Measurements from ENCODE around the gene OXSM.

Gene OXSM

DNA sequence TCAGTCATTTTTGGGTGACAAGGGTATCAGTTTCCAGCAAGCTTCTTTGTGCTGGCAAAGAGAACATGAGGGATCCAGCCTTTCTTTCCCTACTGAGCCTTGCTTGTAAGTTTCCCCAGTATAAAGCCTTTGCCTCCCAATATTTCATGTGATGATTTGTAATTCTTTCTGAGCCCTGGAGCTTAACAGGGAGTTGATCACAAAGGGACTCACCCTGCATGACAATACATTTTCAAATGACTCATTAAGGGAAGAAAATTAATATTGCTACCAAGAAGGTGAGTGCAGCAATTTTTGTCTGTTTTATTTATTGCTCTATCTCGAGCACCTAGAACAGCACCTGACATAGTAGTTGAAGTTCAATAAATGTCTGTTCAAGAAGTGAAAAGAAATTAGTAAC is 27.7 kb downstream of the OXSM start:
- no peaks in the 10 kb centered on the region for H3K36me3 ChIP-seq (ENCODE audit: low read length)
- H3K27ac ChIP-seq (ENCODE audit: low read depth, low read length): no peak overlapping the region
- H3F3A ChIP-seq (ENCODE audit: insufficient read depth): no peaks in the 10 kb centered on the region
- no peak for TF ChIP-seq EZH2phosphoT487 (conservative IDR thresholded peaks at IDR 0.05; ENCODE audit: low read length)
- TF ChIP-seq CTCF (IDR thresholded peaks at IDR 0.05; ENCODE audit: insufficient read depth, low read length, poor library complexity, severe bottlenecking): no peak
- H3K79me2 ChIP-seq (ENCODE audit: insufficient read depth, low read length): no peaks in the 10 kb centered on the region
- H3K9ac ChIP-seq (ENCODE audit: low read length): no peak overlapping the region
- H3K4me2 ChIP-seq (ENCODE audit: low read depth, low read length, poor library complexity, severe bottlenecking): no peak overlapping the region
- H4K20me1 ChIP-seq (ENCODE audit: low read depth, low read length): no peaks in the 10 kb centered on the region
- H2AFZ ChIP-seq (ENCODE audit: low read depth, low read length, severe bottlenecking): no peak overlapping the region
- no peaks in the 10 kb centered on the region for H3K9me3 ChIP-seq (ENCODE audit: insufficient read depth, low read length)
- no peaks in the 10 kb centered on the region; the same call in 1 of the 2 replicates for H3K27me3 ChIP-seq (ENCODE audit: low read length)
- no peaks in the 10 kb centered on the region for H3K9me2 ChIP-seq (replicated peaks; ENCODE audit: insufficient read depth, low read length)
- H3K4me3 ChIP-seq (ENCODE audit: insufficient read depth, low read length, poor library complexity, severe bottlenecking): no peak overlapping the region

- no peak overlapping the region for H3K4me2 ChIP-seq (ENCODE audit: low read depth, low read length, poor library complexity, severe bottlenecking)
- no peak overlapping the region for H3K27ac ChIP-seq (ENCODE audit: low read depth, low read length)
- no peak overlapping the region for H3K9ac ChIP-seq (ENCODE audit: low read length)
- H3K79me2 ChIP-seq (ENCODE audit: insufficient read depth, low read length): no peaks in the 10 kb centered on the region
- H3K9me2 ChIP-seq (replicated peaks; ENCODE audit: insufficient read depth, low read length): no peaks in the 10 kb centered on the region
- TF ChIP-seq EZH2phosphoT487 (conservative IDR thresholded peaks at IDR 0.05; ENCODE audit: low read length) (no peak), CTCF (IDR thresholded peaks at IDR 0.05; ENCODE audit: insufficient read depth, low read length, poor library complexity, severe bottlenecking) (no peak)
- no peak overlapping the region for H2AFZ ChIP-seq (ENCODE audit: low read depth, low read length, severe bottlenecking)
- no peak overlapping the region for H3K4me3 ChIP-seq (ENCODE audit: insufficient read depth, low read length, poor library complexity, severe bottlenecking)
- no peaks in the 10 kb centered on the region for H3F3A ChIP-seq (ENCODE audit: insufficient read depth)
- H4K20me1 ChIP-seq (ENCODE audit: low read depth, low read length): no peaks in the 10 kb centered on the region
- H3K36me3 ChIP-seq (ENCODE audit: low read length): no peaks in the 10 kb centered on the region
- no peaks in the 10 kb centered on the region; the same call in 1 of the 2 replicates for H3K27me3 ChIP-seq (ENCODE audit: low read length)
- no peaks in the 10 kb centered on the region for H3K9me3 ChIP-seq (ENCODE audit: insufficient read depth, low read length)
These were observed 28.4 kb downstream of the OXSM start for GRCh38 chr3:25818335-25818734.

DNA sequence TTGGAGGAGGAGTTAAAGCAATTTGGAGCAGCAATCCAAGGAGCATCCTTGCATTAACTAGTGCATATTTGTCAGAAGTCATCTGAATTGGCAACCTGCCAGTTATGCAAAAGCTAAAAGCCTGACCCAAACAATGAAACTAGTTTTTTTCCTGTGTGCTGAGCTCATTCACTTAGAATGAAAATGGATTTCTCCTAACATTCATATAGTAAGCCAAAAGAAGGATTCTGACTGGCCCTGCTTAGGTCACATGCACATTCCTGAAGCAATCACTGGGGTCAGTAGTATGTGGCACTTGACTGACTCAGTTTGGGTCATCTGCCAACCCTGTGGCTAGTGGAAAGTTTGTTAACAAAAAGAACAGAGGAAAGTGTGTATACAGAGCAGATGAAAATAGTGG is 30.5 kb downstream of the OXSM start:
- no peak for TF ChIP-seq CTCF (IDR thresholded peaks at IDR 0.05; ENCODE audit: insufficient read depth, low read length, poor library complexity, severe bottlenecking)
- no peak for TF ChIP-seq EZH2phosphoT487 (conservative IDR thresholded peaks at IDR 0.05; ENCODE audit: low read length)
- Histone ChIP-seq H3F3A (ENCODE audit: insufficient read depth) (no peaks in the 10 kb centered on the region), H3K27ac (ENCODE audit: low read depth, low read length) (no peak overlapping the region), H3K79me2 (ENCODE audit: insufficient read depth, low read length) (no peaks in the 10 kb centered on the region), H3K27me3 (ENCODE audit: low read length) (no peaks in the 10 kb centered on the region; the same call in 1 of the 2 replicates), H3K4me3 (ENCODE audit: insufficient read depth, low read length, poor library complexity, severe bottlenecking) (no peak overlapping the region), H2AFZ (ENCODE audit: low read depth, low read length, severe bottlenecking) (no peak overlapping the region), H3K9ac (ENCODE audit: low read length) (no peak overlapping the region), H3K9me3 (ENCODE audit: insufficient read depth, low read length) (no peaks in the 10 kb centered on the region), H3K4me2 (ENCODE audit: low read depth, low read length, poor library complexity, severe bottlenecking) (no peak overlapping the region), H4K20me1 (ENCODE audit: low read depth, low read length) (no peaks in the 10 kb centered on the region), H3K9me2 (replicated peaks; ENCODE audit: insufficient read depth, low read length) (no peaks in the 10 kb centered on the region), H3K36me3 (ENCODE audit: low read length) (no peaks in the 10 kb centered on the region)
